IPS DF 6.9 (cell line): ENCODE results near the gene SFXN4.

Experiments
- DNase-seq: peaks from one replicate; pipeline ENCODE4 v3.0.0-alpha.2; 2013; ENCODE audit warnings: low read depth, low spot score
- H3K27ac ChIP-seq: one replicate; pipeline ENCODE4 v1.5.1; 2013; ENCODE audit warnings: low read length, control low read depth
- H3K27me3 ChIP-seq: 2 replicates; pipeline ENCODE4 v1.6.1; 2013; ENCODE audit warnings: mild to moderate bottlenecking, low read length; ENCODE audit not compliant: control insufficient read depth, insufficient read depth
- H3K36me3 ChIP-seq: 2 replicates; pipeline ENCODE4 v1.6.1; 2013; ENCODE audit warnings: low read length; ENCODE audit not compliant: control insufficient read depth, insufficient read depth
- H3K4me1 ChIP-seq: 2 replicates; pipeline ENCODE4 v1.6.1; 2013; ENCODE audit warnings: low read length; ENCODE audit not compliant: control insufficient read depth, insufficient read depth
- H3K4me3 ChIP-seq: 2 replicates; pipeline ENCODE4 v1.5.1; 2013; ENCODE audit warnings: mild to moderate bottlenecking, low read length
- H3K9me3 ChIP-seq: 2 replicates; pipeline ENCODE4 v1.6.1; 2013; ENCODE audit warnings: low read length, inconsistent platforms; ENCODE audit not compliant: control insufficient read depth, insufficient read depth
- WGBS: extraction: QIAGEN DNeasy Blood & Tissue Kit; methylation state at CpG from one replicate; pipeline ENCODE4 v1.1.7; 2013; ENCODE audit warnings: mixed read lengths, missing lambda C conversion rate; ENCODE audit not compliant: insufficient read length, insufficient coverage; 5-methylcytosine and 5-hydroxymethylcytosine counted together

SFXN4 gene

GRCh38 chr10:119131512-119132240 is 33.8 kb downstream of the SFXN4 start:
- no CpG with 5 or more reads among the region's 10 CpGs for WGBS
- Histone ChIP-seq H3K4me3 (no peak overlapping the region), H3K9me3 (no peaks in the 10 kb centered on the region), H3K27me3 (no peaks in the 10 kb centered on the region), H3K27ac (no peak overlapping the region), H3K4me1 (no peaks in the 10 kb centered on the region), H3K36me3 (peaks cover 20% of the 10 kb centered on the region; the same call in 1 of the 2 replicates)
- no peak for DNase-seq

GRCh38 chr10:119129721-119130120 is 35.8 kb downstream of the SFXN4 start:
- H3K36me3 ChIP-seq: peaks cover 20% of the 10 kb centered on the region; the same call in 1 of the 2 replicates
- WGBS: no CpG with 5 or more reads among the region's 4 CpGs
- no peak overlapping the region for H3K27ac ChIP-seq
- no peaks in the 10 kb centered on the region for H3K4me1 ChIP-seq
- no peak for DNase-seq
- no peak overlapping the region for H3K4me3 ChIP-seq
- no peaks in the 10 kb centered on the region for H3K9me3 ChIP-seq
- H3K27me3 ChIP-seq: no peaks in the 10 kb centered on the region

GRCh38 chr10:119125942-119126341 is 39.6 kb downstream of the SFXN4 start:
- Histone ChIP-seq H3K27me3 (no peaks in the 10 kb centered on the region), H3K9me3 (no peaks in the 10 kb centered on the region), H3K36me3 (peaks cover 14% of the 10 kb centered on the region; the same call in 1 of the 2 replicates), H3K4me1 (no peaks in the 10 kb centered on the region), H3K4me3 (no peak overlapping the region), H3K27ac (no peak overlapping the region)
- WGBS: no CpG with 5 or more reads among the region's 2 CpGs
- DNase-seq: no peak

- H3K4me1 ChIP-seq: no peaks in the 10 kb centered on the region
- H3K27ac ChIP-seq: no peak overlapping the region
- no peaks in the 10 kb centered on the region for H3K27me3 ChIP-seq
- DNase-seq: no peak
- peaks cover 21% of the 10 kb centered on the region; the same call in 1 of the 2 replicates for H3K36me3 ChIP-seq
- H3K4me3 ChIP-seq: no peak overlapping the region
- no CpG with 5 or more reads among the region's 2 CpGs for WGBS
- H3K9me3 ChIP-seq: no peaks in the 10 kb centered on the region
These were observed 44.6 kb downstream of the SFXN4 start for GRCh38 chr10:119120875-119121274.

GRCh38 chr10:119120413-119120867 is 45.1 kb downstream of the SFXN4 start:
- Histone ChIP-seq H3K4me3 (no peak overlapping the region), H3K36me3 (peaks cover 21% of the 10 kb centered on the region; the same call in 1 of the 2 replicates), H3K4me1 (no peaks in the 10 kb centered on the region), H3K27ac (no peak overlapping the region), H3K27me3 (no peaks in the 10 kb centered on the region), H3K9me3 (no peaks in the 10 kb centered on the region)
- WGBS: no CpG with 5 or more reads among the region's 4 CpGs
- DNase-seq: no peak

- no peak for DNase-seq
- WGBS: no CpG with 5 or more reads among the region's 1 CpG
- H3K4me3 ChIP-seq: no peak overlapping the region
- H3K36me3 ChIP-seq: peaks cover 21% of the 10 kb centered on the region; the same call in 1 of the 2 replicates
- H3K9me3 ChIP-seq: no peaks in the 10 kb centered on the region
- no peak overlapping the region for H3K27ac ChIP-seq
- no peaks in the 10 kb centered on the region for H3K27me3 ChIP-seq
- H3K4me1 ChIP-seq: no peaks in the 10 kb centered on the region
These were observed 46.1 kb downstream of the SFXN4 start for GRCh38 chr10:119119400-119119799.

GRCh38 chr10:119118231-119118630 is 47.3 kb downstream of the SFXN4 start:
- no peaks in the 10 kb centered on the region for H3K9me3 ChIP-seq
- WGBS: no CpG with 5 or more reads among the region's 5 CpGs
- no peaks in the 10 kb centered on the region for H3K27me3 ChIP-seq
- DNase-seq: no peak
- no peak overlapping the region for H3K4me3 ChIP-seq
- peaks cover 25% of the 10 kb centered on the region; the same call in 1 of the 2 replicates for H3K36me3 ChIP-seq
- H3K27ac ChIP-seq: no peak overlapping the region
- no peaks in the 10 kb centered on the region for H3K4me1 ChIP-seq

- H3K27me3 ChIP-seq: no peaks in the 10 kb centered on the region
- DNase-seq: no peak
- H3K4me1 ChIP-seq: no peaks in the 10 kb centered on the region
- no peak overlapping the region for H3K27ac ChIP-seq
- no peak overlapping the region for H3K4me3 ChIP-seq
- no CpG with 5 or more reads among the region's 6 CpGs for WGBS
- peaks cover 23% of the 10 kb centered on the region; the same call in 1 of the 2 replicates for H3K36me3 ChIP-seq
- no peaks in the 10 kb centered on the region for H3K9me3 ChIP-seq
These were observed 49.1 kb downstream of the SFXN4 start for GRCh38 chr10:119116326-119116951.

- peaks cover 23% of the 10 kb centered on the region; the same call in 1 of the 2 replicates for H3K36me3 ChIP-seq
- H3K27me3 ChIP-seq: no peaks in the 10 kb centered on the region
- WGBS: no CpG with 5 or more reads among the region's 9 CpGs
- no peak overlapping the region for H3K4me3 ChIP-seq
- H3K27ac ChIP-seq: no peak overlapping the region
- no peaks in the 10 kb centered on the region for H3K4me1 ChIP-seq
- no peaks in the 10 kb centered on the region for H3K9me3 ChIP-seq
- no peak for DNase-seq
These were observed 49.6 kb downstream of the SFXN4 start for GRCh38 chr10:119115926-119116325.

GRCh38 chr10:119113751-119114732 is 51.5 kb downstream of the SFXN4 start:
- Histone ChIP-seq H3K4me3 (no peak overlapping the region), H3K9me3 (no peaks in the 10 kb centered on the region), H3K36me3 (peaks cover 17% of the 10 kb centered on the region; the same call in 1 of the 2 replicates), H3K4me1 (no peaks in the 10 kb centered on the region), H3K27me3 (no peaks in the 10 kb centered on the region), H3K27ac (no peak overlapping the region)
- no peak for DNase-seq
- no CpG with 5 or more reads among the region's 11 CpGs for whole genome bisulfite sequencing
